Measurements from ENCODE around the gene MISP. TPM values are rescaled to one million over a fixed set of nuclear protein-coding genes. Genes with fewer than 3 reads are reported as not detected.
A peak's percentile ranks its signal among the peaks of the same experiment; 100 is the strongest.
"Not testable (repeated sequence)": the region's sequence is repeated elsewhere in the genome, so short reads cannot be mapped to it uniquely, and the experiment has no call there.

MISP gene
- total RNA-seq, 1 donor from 2014 or later, result not detected

GRCh38 chr19:741506-742131 lies 9.3 kb upstream of the MISP start:
- intact Hi-C loops (cut with micrococcal nuclease), result no loop called here
- ATAC-seq (no peak), DNase-seq (no peak)

DNA sequence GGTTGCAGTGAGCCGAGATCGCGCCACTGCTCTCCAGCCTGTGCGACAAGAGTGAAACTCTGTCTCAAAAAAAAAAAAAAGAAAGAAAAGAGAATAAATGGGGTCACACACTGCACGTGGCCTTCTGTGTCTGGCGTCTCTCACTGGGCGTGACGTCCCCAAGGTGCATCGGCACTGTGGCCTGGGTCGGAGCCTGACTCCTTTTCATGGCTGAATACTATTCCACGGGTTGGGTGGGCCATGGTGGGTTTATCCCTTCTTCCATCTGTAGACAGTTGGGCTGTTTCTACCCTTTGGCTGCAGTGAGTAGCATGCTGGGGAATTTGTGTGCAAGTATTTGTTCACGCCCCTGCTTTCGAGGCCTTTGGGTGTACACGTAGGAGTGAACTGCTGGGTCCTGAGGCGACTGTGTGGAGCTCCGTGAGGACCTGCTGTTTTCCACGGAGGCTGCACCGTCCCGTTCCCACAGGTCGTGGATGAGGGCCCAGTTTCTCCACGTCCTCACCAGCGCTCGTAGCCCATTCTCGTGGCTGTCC lies 8.3 kb upstream of the MISP start:
- intact Hi-C loops (cut with micrococcal nuclease), result no loop called here
- DNase-seq (no peak), ATAC-seq (no peak)

DNA sequence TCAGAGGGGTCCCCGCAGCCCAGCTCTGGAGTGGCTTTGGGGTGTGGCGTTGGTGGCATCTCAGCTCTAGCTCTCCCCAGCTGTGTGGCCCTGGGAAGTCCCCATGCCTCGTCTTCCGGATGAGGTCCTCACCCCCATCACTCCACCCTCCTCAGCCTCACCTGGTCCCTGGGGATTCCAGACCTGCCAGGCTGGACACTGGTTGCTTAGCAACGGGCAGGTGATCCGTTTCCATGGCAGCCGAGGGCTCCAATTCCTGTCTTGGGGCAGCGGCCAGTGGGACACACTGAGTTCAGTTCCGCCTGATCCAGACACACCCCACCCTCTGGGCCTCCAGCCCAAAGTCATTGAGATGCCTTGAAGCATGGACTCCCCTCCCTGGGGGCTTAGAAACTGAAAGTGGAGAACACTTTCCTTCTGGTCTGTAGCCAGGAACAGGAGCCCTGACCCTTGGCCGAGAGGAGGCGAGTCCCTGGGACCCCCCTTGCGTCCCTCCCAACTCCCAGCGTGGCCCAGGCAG lies 7.7 kb upstream of the MISP start:
- DNase-seq (no peak), ATAC-seq (peak; percentile 16)
- intact Hi-C loops (cut with micrococcal nuclease), result no loop called here

DNA sequence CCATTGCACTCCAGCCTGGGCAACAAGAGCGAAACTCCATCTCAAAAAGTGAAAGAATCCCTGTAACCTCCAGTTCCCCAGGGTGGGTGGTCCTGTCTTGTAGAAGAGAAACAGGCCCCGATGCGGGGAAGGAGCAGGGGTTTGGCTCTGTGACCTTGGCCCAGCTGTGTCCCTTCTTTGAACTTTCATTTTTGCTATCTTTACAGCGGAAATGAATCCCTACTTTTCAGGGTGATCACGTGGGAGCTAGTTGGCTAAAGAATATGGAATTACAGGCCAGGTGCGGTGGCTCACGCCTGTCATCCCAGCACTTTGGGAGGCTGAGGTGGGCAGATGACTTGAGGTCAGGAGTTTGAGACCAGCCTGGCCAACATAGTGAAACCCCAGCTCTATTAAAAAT lies 5.8 kb upstream of the MISP start:
- DNase-seq; ATAC-seq; intact Hi-C loops (cut with micrococcal nuclease): not testable (repeated sequence)

- ATAC-seq (no peak), DNase-seq (no peak)
- intact Hi-C loops (cut with micrococcal nuclease), result no loop called here
These were observed 4.6 kb upstream of the MISP start for GRCh38 chr19:746208-746819.

DNA sequence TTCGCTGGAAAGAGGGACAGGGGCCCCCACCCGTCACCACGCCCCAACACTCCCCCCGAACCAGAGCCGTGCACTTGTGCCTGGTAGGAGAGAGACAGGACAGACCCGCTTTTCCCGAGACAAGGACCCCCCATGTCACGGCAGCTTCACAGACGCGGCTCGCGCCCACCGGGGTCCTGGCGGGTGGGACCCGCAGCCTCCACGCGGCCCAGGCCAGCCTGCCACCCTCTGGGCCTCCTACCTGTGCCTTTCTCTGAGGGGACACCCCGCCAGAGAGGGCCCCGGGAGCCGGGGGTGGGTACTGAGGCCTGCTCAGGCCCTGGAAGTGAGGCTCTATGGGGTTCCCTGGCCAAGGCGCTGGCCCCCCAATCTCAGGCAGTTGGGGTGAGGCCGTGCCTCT lies 4.0 kb upstream of the MISP start:
- ATAC-seq, result no peak
- intact Hi-C loops (cut with micrococcal nuclease), result no loop called here

DNA sequence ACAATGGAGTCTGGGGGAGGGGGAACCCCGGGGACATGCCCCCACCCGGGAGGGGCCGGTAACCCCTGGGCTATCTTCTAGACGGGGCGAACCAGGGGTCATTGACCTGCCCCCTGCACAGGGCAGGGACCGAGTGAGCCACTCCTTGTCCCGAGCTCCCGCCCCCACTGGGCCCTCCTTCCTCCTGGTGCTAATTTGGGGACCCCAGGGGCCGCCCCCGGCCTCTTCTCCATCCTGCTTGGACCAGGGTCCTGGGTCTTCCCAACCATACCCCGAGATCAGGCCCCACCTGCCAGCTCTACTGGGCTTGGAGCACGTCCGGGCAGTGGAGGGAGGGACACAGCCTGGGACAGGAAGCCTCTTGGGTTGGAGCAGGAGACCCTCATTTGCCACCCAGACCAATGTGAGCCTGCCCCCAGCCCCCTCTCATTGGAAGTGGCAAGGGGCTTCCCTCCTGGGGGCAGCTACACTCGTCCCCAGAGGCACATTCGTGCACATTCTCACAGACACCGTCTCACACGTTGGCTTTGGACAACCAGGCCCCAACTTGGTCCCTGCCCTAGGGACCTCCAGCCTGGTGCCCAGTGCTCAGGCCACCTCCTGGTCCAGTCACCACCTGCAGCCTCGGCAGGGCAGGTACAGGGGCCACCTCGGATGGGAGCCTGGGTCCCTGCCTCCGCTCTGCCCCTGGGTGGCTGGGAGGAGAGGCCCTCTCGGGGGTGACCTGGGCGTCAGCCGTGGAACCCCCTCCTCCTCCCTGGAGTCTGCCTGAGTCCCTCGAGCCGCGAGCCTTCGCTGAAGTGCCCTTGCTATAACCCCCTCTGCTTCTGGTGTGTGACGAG lies 3.3 kb upstream of the MISP start:
- intact Hi-C loops (cut with micrococcal nuclease), result no loop called here
- no peak for ATAC-seq
- DNase-seq, result no peak

More for the DNA sequence above, 4.0 kb upstream of the MISP start:
- DNase-seq, result no peak

- no peak for ATAC-seq
- DNase-seq, result no peak
- intact Hi-C loops (cut with micrococcal nuclease), result no loop called here
These were observed 2.7 kb upstream of the MISP start for GRCh38 chr19:748274-748598.

DNA sequence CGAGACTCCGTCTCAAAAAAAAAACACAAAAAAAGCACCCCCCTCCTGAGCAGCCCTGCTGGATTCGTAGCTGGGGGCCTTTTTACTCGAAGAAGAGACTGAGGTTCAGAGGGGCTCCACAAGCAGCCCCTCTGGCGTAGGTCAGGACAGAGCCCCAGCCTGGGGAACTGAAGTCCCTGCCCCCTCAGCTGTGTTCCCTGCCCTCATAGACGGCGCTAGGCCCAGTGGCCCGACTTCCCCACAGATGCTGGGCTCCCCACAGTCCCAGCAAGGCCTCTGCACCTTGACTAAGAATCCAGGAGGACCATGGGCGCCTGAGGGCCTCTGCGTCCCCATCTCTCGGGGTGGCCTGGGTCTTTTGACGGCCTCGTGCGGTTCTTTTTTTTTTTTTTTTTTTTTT lies 1.1 kb upstream of the MISP start:
- no peak for ATAC-seq
- intact Hi-C loops (cut with micrococcal nuclease), result no loop called here
- no peak for DNase-seq

GRCh38 chr19:751501-752341 lies 809 bp downstream of the MISP start:
- ATAC-seq, result peak; percentile 16
- DNase-seq, result peak; percentile 25
- intact Hi-C loops (cut with micrococcal nuclease), result no loop called here

DNA sequence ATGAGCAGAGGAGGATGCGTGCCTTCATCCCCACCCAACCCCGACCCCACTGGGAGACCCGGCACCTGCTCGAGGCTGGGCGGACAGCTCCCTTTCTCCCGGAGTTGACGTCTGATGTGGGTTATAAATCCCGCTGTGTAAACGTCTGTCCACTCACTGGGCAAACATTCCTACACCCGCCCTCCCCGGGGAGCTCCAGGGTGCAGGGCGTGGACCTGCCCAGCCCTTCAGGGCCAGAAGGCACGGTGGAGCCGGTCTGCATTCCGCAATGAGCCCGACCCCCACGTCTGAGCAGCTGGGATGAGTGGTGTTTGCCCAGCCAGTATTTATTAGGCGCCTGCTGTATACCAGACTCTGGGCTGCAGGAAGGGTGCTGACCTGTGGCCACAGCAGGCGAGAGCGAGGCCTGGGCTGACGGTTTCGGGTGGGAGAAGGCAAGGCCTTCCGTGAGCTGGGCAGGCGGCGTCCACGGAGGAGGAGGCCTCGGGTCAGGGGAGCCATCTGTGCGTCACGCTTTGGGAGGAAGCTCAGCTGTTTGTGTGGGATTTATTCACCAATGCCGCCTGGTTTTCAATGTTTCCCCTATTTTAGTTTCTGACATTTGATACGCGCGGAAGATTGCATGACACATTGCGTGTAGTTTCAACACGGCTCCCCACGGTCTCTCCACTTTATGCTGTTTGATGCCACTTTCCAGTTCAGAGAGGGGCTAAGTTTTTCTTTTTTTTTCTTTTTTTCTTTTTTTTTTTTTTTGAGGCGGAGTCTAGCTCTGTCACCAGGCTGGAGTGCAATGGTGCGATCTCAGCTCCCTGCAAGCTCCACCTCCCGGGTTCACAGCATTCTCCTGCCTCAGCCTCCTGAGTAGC lies 2.0 kb downstream of the MISP start:
- ATAC-seq, result peak; percentile 45
- peak; percentile 39 for DNase-seq
- intact Hi-C loops (cut with micrococcal nuclease), result no loop called here

DNA sequence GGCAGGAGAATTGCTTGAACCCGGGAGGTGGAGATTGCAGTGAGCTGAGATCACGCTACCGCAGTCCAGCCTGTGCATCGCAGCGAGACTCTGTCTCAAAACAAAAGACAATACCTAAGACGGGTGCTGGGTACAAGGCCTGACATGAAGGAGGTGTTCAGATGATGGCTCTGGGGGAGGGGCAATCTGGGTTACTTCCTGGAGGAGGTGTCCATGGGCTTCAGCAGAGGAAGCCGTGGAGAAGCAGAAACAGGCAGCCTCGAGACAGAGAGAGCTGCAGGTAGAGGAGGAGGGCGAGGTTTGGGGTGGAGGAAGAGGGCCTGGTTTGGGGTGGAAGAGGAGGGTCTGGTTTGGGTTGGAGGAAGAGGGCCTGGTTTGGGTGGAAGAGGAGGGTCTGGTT lies 3.6 kb downstream of the MISP start:
- no peak for ATAC-seq

DNA sequence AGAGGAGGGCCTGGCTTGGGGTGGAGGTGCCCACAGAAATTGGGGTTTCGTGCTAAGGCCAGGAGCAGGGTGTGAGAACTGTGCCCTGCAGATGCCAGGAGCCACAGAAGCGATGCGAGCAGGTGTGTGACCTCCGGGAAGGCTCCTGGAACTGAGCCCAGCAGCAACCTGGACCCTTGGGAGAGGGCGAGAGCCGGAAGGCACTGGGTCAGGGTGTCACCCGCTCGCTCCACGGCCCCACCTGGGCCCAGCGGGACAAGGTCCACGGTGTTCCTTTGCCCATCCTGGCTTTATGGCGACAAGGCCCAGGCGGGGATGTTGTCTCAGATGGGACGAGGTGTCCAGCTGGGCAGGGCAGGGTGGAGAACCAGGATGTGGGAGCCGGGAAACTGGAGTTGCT lies 4.2 kb downstream of the MISP start:
- intact Hi-C loops (cut with micrococcal nuclease), result no loop called here
- ATAC-seq, result no peak
- peak; percentile 18 for DNase-seq

More for the DNA sequence above, 3.6 kb downstream of the MISP start:
- intact Hi-C loops (cut with micrococcal nuclease), result no loop called here
- DNase-seq, result no peak

DNA sequence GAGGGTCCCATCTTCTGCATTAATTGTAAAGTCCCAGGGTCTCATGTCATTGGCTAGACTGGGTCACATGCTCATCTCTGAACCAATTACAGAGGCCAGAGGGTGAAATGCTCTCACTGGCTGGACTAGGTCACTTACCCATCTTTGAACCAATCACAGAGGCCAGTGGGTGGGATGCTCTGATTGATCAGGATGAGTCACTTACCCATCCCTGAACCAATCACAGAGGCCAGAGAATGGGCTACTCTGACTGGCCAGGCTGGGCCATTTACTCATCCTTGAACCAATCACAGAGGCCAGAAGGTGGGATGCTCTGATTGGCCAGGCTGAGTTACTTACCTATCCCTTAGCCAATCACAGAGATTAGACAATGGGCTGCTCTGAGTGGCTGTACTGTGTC lies 5.3 kb downstream of the MISP start:
- DNase-seq (no peak), ATAC-seq (no peak)
- intact Hi-C loops (cut with micrococcal nuclease), result no loop called here

- ATAC-seq (no peak), DNase-seq (peak; percentile 24)
- intact Hi-C loops (cut with micrococcal nuclease), result no loop called here
These were observed 6.1 kb downstream of the MISP start for GRCh38 chr19:756821-757688.

GRCh38 chr19:757811-758668 lies 7.1 kb downstream of the MISP start:
- peak; percentile 27 for DNase-seq
- ATAC-seq, result no peak
- intact Hi-C loops (cut with micrococcal nuclease), result no loop called here
